Endodermal cell (in vitro differentiated cells): Measurements from ENCODE around the gene ZNF507. TPM values are rescaled to one million over a fixed set of nuclear protein-coding genes. Genes with fewer than 3 reads are reported as not detected.

Experiments used
- DNase-seq: peaks from one replicate; pipeline ENCODE4 v3.0.0-alpha.2; 2017
- H3K27ac ChIP-seq: 2 replicates; pipeline ENCODE4 v1.5.1; 2013; ENCODE audit warnings: mild to moderate bottlenecking, low read depth, low read length, moderate library complexity
- H3K27me3 ChIP-seq: 2 replicates; pipeline ENCODE4 v1.6.1; 2013; ENCODE audit warnings: mild to moderate bottlenecking, low read length, moderate library complexity; ENCODE audit not compliant: insufficient read depth, control insufficient read depth, poor library complexity, severe bottlenecking
- H3K36me3 ChIP-seq: 2 replicates; pipeline ENCODE4 v1.7.0; 2013; ENCODE audit warnings: mild to moderate bottlenecking, low read length, moderate library complexity; ENCODE audit not compliant: control insufficient read depth, insufficient read depth
- H3K4me1 ChIP-seq: one replicate; pipeline ENCODE4 v1.7.0; 2013; ENCODE audit warnings: low read length; ENCODE audit not compliant: control insufficient read depth, insufficient read depth
- H3K4me3 ChIP-seq: 2 replicates; pipeline ENCODE4 v1.5.1; 2013; ENCODE audit warnings: mild to moderate bottlenecking, low read length, moderate library complexity
- H3K9ac ChIP-seq: 2 replicates; pipeline ENCODE4 v1.6.1; 2013; ENCODE audit warnings: mild to moderate bottlenecking, low read length, moderate library complexity; ENCODE audit not compliant: poor library complexity, severe bottlenecking; ENCODE audit errors: extremely low read depth
- H3K9me3 ChIP-seq: 2 replicates; pipeline ENCODE4 v1.6.1; 2013; ENCODE audit warnings: mild to moderate bottlenecking, low read length, moderate library complexity; ENCODE audit not compliant: control insufficient read depth
- H3K27ac Mint-ChIP-seq: 2 replicates; pipeline ENCODE4 v1.8.0; 2020; ENCODE audit warnings: mixed read lengths
- H3K27me3 Mint-ChIP-seq: 2 replicates; pipeline ENCODE4 v1.8.0; 2021; ENCODE audit warnings: mild to moderate bottlenecking, mixed read lengths; ENCODE audit not compliant: insufficient read depth
- H3K36me3 Mint-ChIP-seq: 2 replicates; pipeline ENCODE4 v1.8.0; 2020; ENCODE audit warnings: low read depth, mixed read lengths
- H3K4me1 Mint-ChIP-seq: 2 replicates; pipeline ENCODE4 v1.8.0; 2020; ENCODE audit warnings: mixed read lengths
- H3K4me3 Mint-ChIP-seq: 2 replicates; pipeline ENCODE4 v1.8.0; 2020; ENCODE audit warnings: mild to moderate bottlenecking, moderate library complexity, mixed read lengths
- H3K9me3 Mint-ChIP-seq: 2 replicates; pipeline ENCODE4 v1.8.0; 2020; ENCODE audit warnings: mild to moderate bottlenecking, mixed read lengths
- WGBS, 2 experiments: methylation state at CpG; one replicate each; pipeline versions ENCODE4 v1.1.5 to v1.1.7; 2013; ENCODE audit warnings: missing lambda C conversion rate in 2 of 2, mixed read lengths in 1 of 2; ENCODE audit not compliant: insufficient coverage in 1 of 2, insufficient read length in 1 of 2; 5-methylcytosine and 5-hydroxymethylcytosine counted together
- total RNA-seq, 2 donors: library from RNA; stranded (reverse); fragmentation: NEBNext Ultra II Directional in 1 of 2; extraction: Animal tissue kit (Norgen Biotek cat#: 25700) in 1 of 2; gene quantifications; 2 replicates in 1 of 2; 3 replicates in 1 of 2; pipeline ENCODE4 v1.2.1, GENCODE V29; 2021
- TF ChIP-seq, protein P1 (sequence below): fragments of 200-600 bp; sonication (generic); conservative IDR thresholded peaks from 2 replicates; pipeline ENCODE4 v1.5.0; 2021; ENCODE audit warnings: antibody characterized with exemption, mild to moderate bottlenecking

ZNF507 gene
- total RNA-seq, 2 donors from 2014 or later: 28.0 to 32.5 TPM

DNA sequence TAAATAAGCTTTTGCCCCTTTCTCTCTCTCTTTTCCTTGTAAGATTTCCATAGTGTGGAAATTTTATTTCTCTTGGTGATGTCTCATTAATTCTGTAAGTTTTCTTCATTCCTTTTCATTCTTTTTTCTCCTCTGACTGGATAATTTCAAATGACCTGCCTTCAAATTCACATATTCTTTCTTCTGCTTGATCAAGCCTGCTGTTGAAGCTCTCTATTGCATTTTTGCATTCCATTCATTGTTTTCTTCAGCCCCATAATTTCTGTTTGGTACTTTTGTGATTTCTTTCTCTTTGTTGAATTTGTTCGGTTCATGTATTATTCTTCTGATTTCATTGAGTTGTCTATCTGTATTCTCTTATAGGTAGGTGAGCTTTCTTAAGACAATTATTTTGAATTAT is 42.2 kb upstream of the ZNF507 start:
- WGBS, 2 experiments: 80% methylated on average over 1 of the region's 1 CpG; no CpG with 5 or more reads in 1 of the 2 experiments
- no peaks in the 10 kb centered on the region for H3K4me1 ChIP-seq
- no peak overlapping the region for H3K9ac ChIP-seq

DNA sequence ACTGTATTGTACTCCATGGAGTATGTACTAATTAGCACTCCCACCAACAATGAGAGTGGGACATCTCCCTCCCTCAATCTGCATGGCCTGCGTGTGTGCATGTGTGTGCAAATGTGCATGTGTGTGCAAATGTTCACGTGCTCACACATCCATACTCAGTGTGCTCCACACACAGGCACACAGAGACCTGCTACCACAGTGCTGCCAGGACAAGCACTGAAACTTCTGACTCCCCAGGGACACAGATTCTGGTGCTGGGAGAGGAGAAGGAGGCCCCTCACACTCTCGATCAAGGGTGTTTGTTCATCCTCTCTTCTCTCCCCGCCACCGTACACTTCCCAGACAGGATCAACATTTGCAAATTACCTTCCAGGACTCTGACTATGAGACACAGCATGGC is 37.8 kb upstream of the ZNF507 start:
- no peaks in the 10 kb centered on the region for H3K4me1 ChIP-seq
- no peaks in the 10 kb centered on the region for H3K4me1 Mint-ChIP-seq
- 87% methylated on average over 5 of the region's 5 CpGs; no CpG with 5 or more reads in 1 of the 2 experiments for WGBS, 2 experiments
- no peak overlapping the region for H3K4me3 ChIP-seq
- H3K9me3 Mint-ChIP-seq: peaks cover 5% of the 10 kb centered on the region
- no peak for DNase-seq
- no peaks in the 10 kb centered on the region for H3K36me3 ChIP-seq
- no peaks in the 10 kb centered on the region for H3K27me3 Mint-ChIP-seq
- peaks cover 4% of the 10 kb centered on the region for H3K9me3 ChIP-seq
- no peak overlapping the region for H3K4me3 Mint-ChIP-seq
- H3K27ac ChIP-seq: no peak overlapping the region
- H3K9ac ChIP-seq: no peak overlapping the region
- H3K27me3 ChIP-seq: no peaks in the 10 kb centered on the region
- H3K27ac Mint-ChIP-seq: no peak overlapping the region
- H3K36me3 Mint-ChIP-seq: no peaks in the 10 kb centered on the region
- TF ChIP-seq, protein P1, sequence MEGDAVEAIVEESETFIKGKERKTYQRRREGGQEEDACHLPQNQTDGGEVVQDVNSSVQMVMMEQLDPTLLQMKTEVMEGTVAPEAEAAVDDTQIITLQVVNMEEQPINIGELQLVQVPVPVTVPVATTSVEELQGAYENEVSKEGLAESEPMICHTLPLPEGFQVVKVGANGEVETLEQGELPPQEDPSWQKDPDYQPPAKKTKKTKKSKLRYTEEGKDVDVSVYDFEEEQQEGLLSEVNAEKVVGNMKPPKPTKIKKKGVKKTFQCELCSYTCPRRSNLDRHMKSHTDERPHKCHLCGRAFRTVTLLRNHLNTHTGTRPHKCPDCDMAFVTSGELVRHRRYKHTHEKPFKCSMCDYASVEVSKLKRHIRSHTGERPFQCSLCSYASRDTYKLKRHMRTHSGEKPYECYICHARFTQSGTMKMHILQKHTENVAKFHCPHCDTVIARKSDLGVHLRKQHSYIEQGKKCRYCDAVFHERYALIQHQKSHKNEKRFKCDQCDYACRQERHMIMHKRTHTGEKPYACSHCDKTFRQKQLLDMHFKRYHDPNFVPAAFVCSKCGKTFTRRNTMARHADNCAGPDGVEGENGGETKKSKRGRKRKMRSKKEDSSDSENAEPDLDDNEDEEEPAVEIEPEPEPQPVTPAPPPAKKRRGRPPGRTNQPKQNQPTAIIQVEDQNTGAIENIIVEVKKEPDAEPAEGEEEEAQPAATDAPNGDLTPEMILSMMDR: no peak

More for the DNA sequence above, 42.2 kb upstream of the ZNF507 start:
- TF ChIP-seq, protein P1: no peak
- Mint-ChIP-seq H3K36me3 (no peaks in the 10 kb centered on the region), H3K4me3 (no peak overlapping the region), H3K27me3 (no peaks in the 10 kb centered on the region), H3K4me1 (no peaks in the 10 kb centered on the region), H3K9me3 (peaks cover 17% of the 10 kb centered on the region), H3K27ac (no peak overlapping the region)
- no peak overlapping the region for H3K4me3 ChIP-seq
- H3K27me3 ChIP-seq: no peaks in the 10 kb centered on the region
- DNase-seq: no peak
- no peak overlapping the region for H3K27ac ChIP-seq
- H3K36me3 ChIP-seq: no peaks in the 10 kb centered on the region
- H3K9me3 ChIP-seq: peaks cover 8% of the 10 kb centered on the region

GRCh38 chr19:32308431-32309077 is 36.9 kb upstream of the ZNF507 start:
- Mint-ChIP-seq H3K9me3 (no peaks in the 10 kb centered on the region), H3K4me1 (no peaks in the 10 kb centered on the region), H3K36me3 (no peaks in the 10 kb centered on the region), H3K4me3 (no peak overlapping the region), H3K27me3 (no peaks in the 10 kb centered on the region), H3K27ac (no peak overlapping the region)
- peaks cover under 1% of the 10 kb centered on the region for H3K4me1 ChIP-seq
- 58 to 76% methylated on average over 5 to 8 of the region's 8 CpGs for WGBS, 2 experiments
- no peaks in the 10 kb centered on the region for H3K27me3 ChIP-seq
- no peak overlapping the region for H3K27ac ChIP-seq
- TF ChIP-seq, protein P1: no peak
- H3K4me3 ChIP-seq: no peak overlapping the region
- no peaks in the 10 kb centered on the region for H3K9me3 ChIP-seq
- H3K9ac ChIP-seq: no peak overlapping the region
- H3K36me3 ChIP-seq: no peaks in the 10 kb centered on the region
- no peak for DNase-seq
